Lung (tissue), 12 donors: ENCODE data around the gene GLOD4. TPM values are rescaled to one million over a fixed set of nuclear protein-coding genes. Genes with fewer than 3 reads are reported as not detected.
"Not testable (repeated sequence)": the region's sequence is repeated elsewhere in the genome, so short reads cannot be mapped to it uniquely, and the experiment has no call there.

Source experiments
- ATAC-seq: fragments of 200-7000 bp; cut with Tn5 transposase; one replicate; pipeline ENCODE4 v1.9.1; 2020; ENCODE audit warnings: moderate number of reproducible peaks; ENCODE audit not compliant: insufficient read depth, low FRiP score
- DNase-seq, 3 donors: peaks; one replicate each; pipeline ENCODE4 v3.0.0-alpha.2; 2013 to 2017
- H3K27ac ChIP-seq, 2 donors: one replicate each; pipeline ENCODE4 v1.5.1; 2013; ENCODE audit warnings: mild to moderate bottlenecking in 2 of 2, moderate library complexity in 2 of 2, control low read depth in 1 of 2, inconsistent platforms in 1 of 2, low read depth in 1 of 2, low read length in 1 of 2
- H3K27me3 ChIP-seq, 3 donors: one replicate each; pipeline ENCODE4 v1.5.1; 2013; ENCODE audit warnings: low read length in 2 of 3; ENCODE audit not compliant: control insufficient read depth in 3 of 3, insufficient read depth in 3 of 3
- H3K36me3 ChIP-seq, 4 donors: one replicate each; pipeline ENCODE4 v1.5.1; 2013; ENCODE audit warnings: low read length in 4 of 4, mild to moderate bottlenecking in 1 of 4, moderate library complexity in 1 of 4; ENCODE audit not compliant: control insufficient read depth in 4 of 4, insufficient read depth in 4 of 4
- H3K4me1 ChIP-seq, 5 donors: one replicate each; pipeline ENCODE4 v1.5.1; 2013; ENCODE audit warnings: low read length in 5 of 5, mild to moderate bottlenecking in 2 of 5, moderate library complexity in 1 of 5; ENCODE audit not compliant: control insufficient read depth in 5 of 5, insufficient read depth in 5 of 5
- H3K4me3 ChIP-seq: one replicate; pipeline ENCODE4 v1.5.1; 2013; ENCODE audit warnings: mild to moderate bottlenecking, control low read depth, moderate library complexity
- H3K9ac ChIP-seq, 2 donors: one replicate each; pipeline ENCODE4 v1.5.1; 2013; ENCODE audit warnings: low read length in 2 of 2, control low read depth in 1 of 2; ENCODE audit not compliant: insufficient read depth in 1 of 2
- H3K9me3 ChIP-seq, 4 donors: one replicate each; pipeline ENCODE4 v1.5.1; 2013; ENCODE audit warnings: low read length in 3 of 4, mild to moderate bottlenecking in 1 of 4, moderate library complexity in 1 of 4; ENCODE audit not compliant: control insufficient read depth in 4 of 4, insufficient read depth in 3 of 4
- CTCF ChIP-seq: IDR thresholded peaks from 2 replicates; pipeline ENCODE4 v1.5.1; 2012; ENCODE audit warnings: mild to moderate bottlenecking; ENCODE audit errors: control extremely low read depth, extremely low read depth
- WGBS, 2 donors: extraction: QIAGEN DNeasy Blood & Tissue Kit; methylation state at CpG; one replicate each; pipeline ENCODE4 v1.1.7; 2013; 5-methylcytosine and 5-hydroxymethylcytosine counted together
- polyA plus RNA-seq, 2 donors: library from polyadenylated mRNA; stranded (reverse); fragments of 200-250 nt; gene quantifications; one replicate each; pipeline ENCODE4 v1.2.1, GENCODE V29; 2013
- total RNA-seq, 2 donors: library from RNA; depleted of rRNA in 1 of 2; stranded (reverse); fragments of >200 nt in 1 of 2; gene quantifications; one replicate each; pipeline ENCODE4 v1.2.1, GENCODE V29; 2014 to 2021
- donor health status: control.
- donor health status: control.
- donor health status: Bipolar disorder and iron deficiency.
- donor health status: healthy.
- donor health status: DM: yes; HTN: yes; CAD: no.

Gene GLOD4
- total and polyA plus RNA-seq, 4 donors = 31.9 to 60.3 (median 38.4) TPM

GRCh38 chr17:789931-790873 lies 8.1 kb upstream of the GLOD4 start:
- H3K27me3 ChIP-seq, H3K4me1 ChIP-seq, H3K9ac ChIP-seq, H3K4me3 ChIP-seq, ATAC-seq, H3K27ac ChIP-seq, H3K9me3 ChIP-seq: not testable (repeated sequence)
- 80 to 93% methylated on average over 30 to 32 of the region's 38 CpGs for WGBS, 2 donors
- H3K36me3 ChIP-seq = peaks cover 9 to 27% (median 17%) of the 10 kb centered on the region in 4 donors
- peak; percentile 29 to 48 (median 40) for DNase-seq

GRCh38 chr17:789160-789840 lies 7.2 kb upstream of the GLOD4 start:
- Histone ChIP-seq H3K36me3 (peaks cover 9 to 29% (median 19%) of the 10 kb centered on the region in 4 donors), H3K4me3 (no peak overlapping the region), H3K27me3 (no peaks in the 10 kb centered on the region), H3K9ac (no peak overlapping the region), H3K4me1 (no peaks in the 10 kb centered on the region), H3K9me3 (no peaks in the 10 kb centered on the region), H3K27ac (no peak overlapping the region)
- no peak for ATAC-seq
- 93 to 95% methylated on average over 14 of the region's 14 CpGs for WGBS, 2 donors
- no peak for DNase-seq
- no peak for TF ChIP-seq CTCF

GRCh38 chr17:788551-788950 lies 6.5 kb upstream of the GLOD4 start:
- no peaks in the 10 kb centered on the region for H3K27me3 ChIP-seq
- no peak overlapping the region for H3K27ac ChIP-seq
- H3K4me3 ChIP-seq = no peak overlapping the region
- WGBS, 2 donors = 90 to 91% methylated on average over 4 of the region's 4 CpGs
- H3K9me3 ChIP-seq = no peaks in the 10 kb centered on the region
- TF ChIP-seq CTCF = no peak
- no peak overlapping the region for H3K9ac ChIP-seq
- DNase-seq (no peak), ATAC-seq (no peak)
- peaks cover 0 to 2% (median 0%) of the 10 kb centered on the region in 5 donors for H3K4me1 ChIP-seq
- peaks cover 9 to 29% (median 22%) of the 10 kb centered on the region in 4 donors for H3K36me3 ChIP-seq

GRCh38 chr17:787641-788221 lies 5.7 kb upstream of the GLOD4 start:
- no peak for DNase-seq

GRCh38 chr17:785901-786300 lies 3.8 kb upstream of the GLOD4 start:
- DNase-seq, H3K27ac ChIP-seq, H3K9me3 ChIP-seq, H3K4me3 ChIP-seq, H3K27me3 ChIP-seq, H3K9ac ChIP-seq, ATAC-seq: not testable (repeated sequence)
- Histone ChIP-seq H3K36me3 (peaks cover 9 to 23% (median 16%) of the 10 kb centered on the region in 4 donors), H3K4me1 (peaks cover 0 to 16% (median 12%) of the 10 kb centered on the region in 5 donors)
- WGBS, 2 donors = 87 to 96% methylated on average over 7 of the region's 7 CpGs

More at GRCh38 chr17:787641-788221, 5.7 kb upstream of the GLOD4 start:
- no peak for ATAC-seq
- 92 to 94% methylated on average over 12 of the region's 12 CpGs for WGBS, 2 donors
- TF ChIP-seq CTCF = no peak
- Histone ChIP-seq H3K9me3 (no peaks in the 10 kb centered on the region), H3K36me3 (peaks cover 9 to 29% (median 22%) of the 10 kb centered on the region in 4 donors), H3K27me3 (no peaks in the 10 kb centered on the region), H3K4me1 (peaks cover 0 to 10% (median 6%) of the 10 kb centered on the region in 5 donors), H3K4me3 (no peak overlapping the region), H3K9ac (no peak overlapping the region), H3K27ac (no peak overlapping the region)
